ENCODE results near the gene SPSB4. TPM values are rescaled to one million over a fixed set of nuclear protein-coding genes. Genes with fewer than 3 reads are reported as not detected.
"Not testable (repeated sequence)": the region's sequence is repeated elsewhere in the genome, so short reads cannot be mapped to it uniquely, and the experiment has no call there.

Gene SPSB4
- total RNA-seq, 1 donor: not detected

DNA sequence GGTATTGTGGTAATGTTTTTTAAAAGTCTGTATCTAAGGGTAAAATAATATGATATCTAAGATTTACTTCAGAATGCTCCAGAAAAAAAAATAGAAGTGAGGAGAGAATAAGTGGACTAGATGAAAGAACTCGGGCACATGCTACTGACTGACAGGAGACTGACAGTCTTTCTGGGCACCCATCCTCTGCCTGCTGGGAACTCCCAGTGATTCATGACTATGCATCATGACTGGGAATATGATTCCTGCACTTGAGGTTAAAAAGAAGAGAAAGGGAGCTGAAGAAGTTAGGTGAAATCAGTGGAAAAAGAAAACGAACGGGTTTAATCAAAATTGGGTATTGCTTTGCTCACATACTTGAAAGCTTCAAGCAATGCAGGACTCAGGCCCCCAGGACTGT is 35.7 kb upstream of the SPSB4 start:
- no peak for DNase-seq (ENCODE audit: low read depth)
- TF ChIP-seq, protein P1, sequence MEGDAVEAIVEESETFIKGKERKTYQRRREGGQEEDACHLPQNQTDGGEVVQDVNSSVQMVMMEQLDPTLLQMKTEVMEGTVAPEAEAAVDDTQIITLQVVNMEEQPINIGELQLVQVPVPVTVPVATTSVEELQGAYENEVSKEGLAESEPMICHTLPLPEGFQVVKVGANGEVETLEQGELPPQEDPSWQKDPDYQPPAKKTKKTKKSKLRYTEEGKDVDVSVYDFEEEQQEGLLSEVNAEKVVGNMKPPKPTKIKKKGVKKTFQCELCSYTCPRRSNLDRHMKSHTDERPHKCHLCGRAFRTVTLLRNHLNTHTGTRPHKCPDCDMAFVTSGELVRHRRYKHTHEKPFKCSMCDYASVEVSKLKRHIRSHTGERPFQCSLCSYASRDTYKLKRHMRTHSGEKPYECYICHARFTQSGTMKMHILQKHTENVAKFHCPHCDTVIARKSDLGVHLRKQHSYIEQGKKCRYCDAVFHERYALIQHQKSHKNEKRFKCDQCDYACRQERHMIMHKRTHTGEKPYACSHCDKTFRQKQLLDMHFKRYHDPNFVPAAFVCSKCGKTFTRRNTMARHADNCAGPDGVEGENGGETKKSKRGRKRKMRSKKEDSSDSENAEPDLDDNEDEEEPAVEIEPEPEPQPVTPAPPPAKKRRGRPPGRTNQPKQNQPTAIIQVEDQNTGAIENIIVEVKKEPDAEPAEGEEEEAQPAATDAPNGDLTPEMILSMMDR (IDR thresholded peaks at IDR 0.05; ENCODE audit: insufficient read depth, low read length): no peak
- no peak overlapping the region for H3K4me3 ChIP-seq (ENCODE audit: low read depth, low read length)

DNA sequence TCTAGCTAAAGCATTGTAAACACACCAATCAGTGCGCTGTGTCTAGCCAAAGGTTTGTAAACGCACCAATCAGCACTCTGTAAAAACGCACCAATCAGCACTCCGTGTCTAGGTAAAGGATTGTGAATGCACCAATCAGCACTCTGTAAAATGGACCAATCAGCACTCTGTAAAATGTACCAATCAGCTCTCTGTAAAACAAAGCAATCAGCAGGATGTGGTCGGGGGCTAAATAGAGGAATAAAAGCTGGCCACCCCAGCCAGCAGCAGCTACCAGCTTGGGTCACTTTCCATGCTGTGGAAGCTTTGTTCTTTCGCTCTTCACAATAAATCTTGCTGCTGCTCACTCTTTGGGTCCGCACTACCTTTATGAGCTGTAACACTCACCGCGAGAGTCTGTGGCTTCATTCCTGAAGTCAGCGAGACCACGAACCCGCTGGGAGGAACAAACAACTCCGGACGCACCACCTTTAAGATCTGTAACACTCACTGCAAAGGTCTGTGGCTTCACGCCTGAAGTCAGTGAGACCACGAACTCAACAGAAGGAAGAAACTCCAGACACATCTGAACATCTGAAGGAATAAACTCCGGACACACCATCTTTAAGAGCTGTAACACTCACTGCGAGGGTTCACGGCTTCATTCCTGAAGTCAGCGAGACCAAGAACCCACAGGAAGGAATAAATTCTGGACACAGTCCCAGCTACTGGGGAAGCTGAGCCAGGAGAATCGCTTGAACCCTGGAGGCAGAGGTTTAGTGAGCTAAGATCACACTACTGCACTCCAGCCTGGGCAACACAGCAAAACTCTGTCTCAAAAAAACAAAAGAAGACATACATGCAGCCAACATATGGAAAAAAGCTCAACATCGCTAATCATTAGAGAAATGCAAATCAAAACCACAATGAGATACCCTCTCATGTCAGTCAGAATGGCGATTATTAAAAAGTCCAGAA is 33.5 kb upstream of the SPSB4 start:
- not testable (repeated sequence) for H3K4me3 ChIP-seq (ENCODE audit: low read depth, low read length); DNase-seq (ENCODE audit: low read depth)

DNA sequence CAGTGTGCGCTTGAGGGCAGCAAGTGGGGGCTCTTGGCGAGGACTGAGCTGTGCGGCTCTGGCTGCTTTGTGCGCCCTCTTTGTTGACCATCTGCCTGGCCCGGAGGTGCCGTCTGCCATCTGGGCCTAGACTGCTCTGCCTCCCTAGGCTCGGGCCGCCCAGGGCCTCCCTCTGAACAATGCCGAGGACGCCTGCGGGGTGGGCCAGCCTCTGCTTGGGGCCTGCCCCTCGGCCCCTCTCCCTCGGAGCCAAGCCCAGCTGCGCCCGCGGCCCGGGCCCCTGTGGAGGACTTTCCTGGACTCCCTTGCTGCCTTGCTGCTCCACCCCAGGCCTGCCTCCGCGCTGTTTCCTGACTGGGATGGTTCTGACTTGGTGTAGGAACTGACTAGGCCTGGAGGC is 31.9 kb upstream of the SPSB4 start:
- no peak for DNase-seq (ENCODE audit: low read depth)
- TF ChIP-seq, protein P1 (IDR thresholded peaks at IDR 0.05; ENCODE audit: insufficient read depth, low read length): no peak
- no peak overlapping the region for H3K4me3 ChIP-seq (ENCODE audit: low read depth, low read length)

DNA sequence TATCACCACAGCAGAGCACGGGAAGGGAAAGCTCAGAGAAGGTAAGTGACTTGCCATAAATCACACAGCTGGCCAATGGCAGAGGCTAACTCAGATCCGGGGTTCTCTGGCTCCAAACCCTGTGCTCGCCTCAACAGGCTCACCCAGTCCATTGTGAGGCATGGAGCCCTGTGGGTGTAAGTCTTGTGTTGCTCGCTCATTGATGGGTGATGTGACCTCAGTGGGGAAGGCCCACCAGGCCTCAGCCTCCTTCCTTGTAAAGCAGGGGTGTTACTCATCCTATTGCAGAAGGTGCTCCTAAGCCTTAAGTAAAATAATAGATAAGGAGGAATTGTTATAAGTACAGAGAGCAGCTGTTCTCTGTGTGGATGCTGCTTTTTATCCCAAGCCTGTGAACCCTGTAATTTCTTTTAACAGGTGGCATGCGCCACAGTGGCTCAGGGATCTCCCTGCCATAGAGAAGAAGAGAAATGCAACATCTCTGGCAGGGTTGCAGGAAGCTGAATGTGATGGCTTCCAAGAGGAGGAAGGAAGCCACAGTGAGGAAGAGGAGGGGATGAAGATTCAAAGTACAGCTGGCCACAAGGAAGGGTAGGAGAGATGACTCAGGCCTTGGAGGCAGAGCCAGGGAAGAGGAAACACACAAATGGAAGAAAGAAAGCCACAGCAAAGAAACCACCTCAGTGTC is 30.9 kb upstream of the SPSB4 start:
- TF ChIP-seq, protein P1 (IDR thresholded peaks at IDR 0.05; ENCODE audit: insufficient read depth, low read length): no peak
- no peak for DNase-seq (ENCODE audit: low read depth)

DNA sequence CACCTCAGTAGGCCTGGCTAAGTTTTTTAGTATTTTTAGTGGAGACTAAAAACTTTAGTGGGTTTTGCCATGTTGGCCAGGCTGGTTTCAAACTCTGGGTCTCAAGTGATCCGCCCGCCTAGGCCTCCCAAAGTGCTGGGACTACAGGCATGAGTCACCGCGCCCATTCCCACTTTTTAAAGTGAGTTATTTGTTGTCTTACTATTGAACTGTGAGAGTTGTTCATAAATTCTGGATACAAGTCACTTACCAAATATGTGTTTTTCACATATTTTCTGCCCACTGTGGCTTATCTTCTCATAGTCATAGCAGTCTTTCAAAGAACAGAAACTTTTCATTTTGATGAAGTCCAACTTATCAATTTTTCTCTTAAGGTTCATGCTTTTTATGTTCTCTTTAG is 29.9 kb upstream of the SPSB4 start:
- no peak overlapping the region for H3K4me3 ChIP-seq (ENCODE audit: low read depth, low read length)
- TF ChIP-seq, protein P1 (IDR thresholded peaks at IDR 0.05; ENCODE audit: insufficient read depth, low read length): no peak
- DNase-seq (ENCODE audit: low read depth): peak; percentile 3

More for the DNA sequence above, 30.9 kb upstream of the SPSB4 start:
- no peak overlapping the region for H3K4me3 ChIP-seq (ENCODE audit: low read depth, low read length)

DNA sequence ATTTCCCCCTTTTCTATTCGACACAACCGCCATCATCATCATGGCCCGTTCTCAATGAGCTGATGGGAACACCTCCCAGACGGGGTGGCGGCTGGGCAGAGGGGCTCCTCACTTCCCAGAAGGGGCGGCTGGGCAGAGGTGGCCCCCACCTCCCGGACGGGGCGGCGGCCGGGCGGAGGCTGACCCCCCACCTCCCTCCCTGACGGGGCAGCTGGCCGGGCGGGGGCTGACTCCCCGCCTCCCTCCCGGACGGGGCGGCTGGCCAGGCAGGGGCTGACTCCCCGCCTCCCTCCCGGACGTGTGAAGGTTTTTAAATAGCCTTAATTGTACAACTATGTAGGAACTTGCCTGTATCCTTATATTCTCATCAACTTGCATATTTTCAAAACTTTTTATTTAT is 20.9 kb upstream of the SPSB4 start:
- TF ChIP-seq, protein P1 (IDR thresholded peaks at IDR 0.05; ENCODE audit: insufficient read depth, low read length): no peak
- no peak for DNase-seq (ENCODE audit: low read depth)
- no peak overlapping the region for H3K4me3 ChIP-seq (ENCODE audit: low read depth, low read length)

DNA sequence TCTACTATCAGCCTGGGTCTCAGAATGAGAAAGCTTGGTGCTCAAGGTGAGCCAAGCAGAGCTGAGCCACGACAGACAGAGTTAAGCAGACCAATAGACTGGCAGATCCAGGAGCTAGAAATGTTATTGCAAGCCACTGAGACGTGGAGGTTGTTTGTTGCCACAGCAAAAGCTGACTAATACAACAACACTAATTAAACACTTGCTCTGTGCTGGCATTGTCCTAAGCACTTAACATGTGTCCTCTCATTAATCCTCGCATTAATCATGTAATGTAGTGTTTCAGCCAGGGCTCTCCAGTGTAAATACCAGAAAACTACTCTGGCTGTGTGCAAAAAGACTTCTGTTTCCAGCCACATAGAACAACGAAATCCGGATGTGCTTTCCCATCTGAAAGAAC is 11.6 kb upstream of the SPSB4 start:
- no peak overlapping the region for H3K4me3 ChIP-seq (ENCODE audit: low read depth, low read length)
- DNase-seq (ENCODE audit: low read depth): no peak
- TF ChIP-seq, protein P1 (IDR thresholded peaks at IDR 0.05; ENCODE audit: insufficient read depth, low read length): no peak
